Measurements from ENCODE around the gene GSTM4. TPM values are rescaled to one million over a fixed set of nuclear protein-coding genes. Genes with fewer than 3 reads are reported as not detected.

Gene GSTM4
- total RNA-seq, 1 donor from 2014 or later, result 4.6 TPM

- no peaks in the 10 kb centered on the region for H3K27me3 Mint-ChIP-seq (ENCODE audit: low read depth, unreplicated experiment)
- no peak for FAIRE-seq
- H3K79me2 ChIP-seq (ENCODE audit: insufficient read depth, low read length), result peaks cover 75% of the 10 kb centered on the region
Observed at GRCh38 chr1:109622137-109622892, 33.6 kb upstream of the GSTM4 start.

DNA sequence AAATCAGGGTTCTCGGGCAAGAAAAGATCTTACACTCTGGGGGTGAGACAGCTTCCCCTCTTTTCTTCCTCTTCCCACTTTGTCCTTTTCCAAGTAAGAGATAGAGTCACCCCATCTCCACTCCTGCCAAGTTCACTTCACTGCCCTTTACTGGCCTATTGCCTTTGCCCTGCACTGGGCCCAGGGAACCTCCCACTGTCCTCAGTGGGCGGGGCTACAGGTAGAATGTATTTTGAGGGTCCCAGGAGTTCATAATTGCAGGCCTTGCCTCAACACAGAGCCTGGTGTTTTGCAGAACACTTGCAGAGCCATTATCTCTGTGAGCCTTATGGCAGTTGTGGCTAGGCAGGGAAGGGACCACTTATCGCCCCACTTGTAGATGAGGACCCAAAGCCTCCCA lies 33.0 kb upstream of the GSTM4 start:
- Mint-ChIP-seq H3K4me1 (ENCODE audit: low read depth, unreplicated experiment) (peaks cover 35% of the 10 kb centered on the region), H3K27me3 (ENCODE audit: low read depth, unreplicated experiment) (no peaks in the 10 kb centered on the region), H3K9me3 (ENCODE audit: unreplicated experiment) (no peaks in the 10 kb centered on the region), H3K4me3 (ENCODE audit: unreplicated experiment) (peak overlapping the region; percentile 99), H3K27ac (ENCODE audit: unreplicated experiment) (no peak overlapping the region), H3K36me3 (ENCODE audit: low read depth, unreplicated experiment) (peaks cover 14% of the 10 kb centered on the region)
- DNase-seq (ENCODE audit: low read depth) (no peak), FAIRE-seq (no peak)
- peak overlapping the region; percentile 93 for H3K4me2 ChIP-seq (ENCODE audit: low read length)
- H4K20me1 ChIP-seq (ENCODE audit: insufficient read depth, low read length), result peaks cover 63% of the 10 kb centered on the region
- peaks cover 75% of the 10 kb centered on the region for H3K79me2 ChIP-seq (ENCODE audit: insufficient read depth, low read length)
- H3K9ac ChIP-seq (ENCODE audit: low read length), result no peak overlapping the region
- H3K36me3 ChIP-seq (ENCODE audit: insufficient read depth, low read length), result peaks cover 5% of the 10 kb centered on the region
- no peaks in the 10 kb centered on the region for H3K27me3 ChIP-seq (ENCODE audit: insufficient read depth, low read length)
- H3K27ac ChIP-seq (ENCODE audit: low read depth, low read length), result no peak overlapping the region
- no peak overlapping the region for H2AFZ ChIP-seq (ENCODE audit: low read depth, low read length)
- H3K4me3 ChIP-seq (ENCODE audit: insufficient read depth, low read depth, low read length), result no peak overlapping the region
- no peaks in the 10 kb centered on the region for H3K9me3 ChIP-seq (ENCODE audit: insufficient read depth, low read depth, low read length)
- no peak for TF ChIP-seq EZH2 (IDR thresholded peaks at IDR 0.05; ENCODE audit: insufficient read depth, low read length)
- no peak for TF ChIP-seq CTCF (IDR thresholded peaks at IDR 0.05; ENCODE audit: insufficient read depth, low read depth, low read length)
- peaks cover 31% of the 10 kb centered on the region for H3K4me1 ChIP-seq (ENCODE audit: insufficient read depth, low read length)

More at GRCh38 chr1:109622137-109622892, 33.6 kb upstream of the GSTM4 start:
- Histone ChIP-seq H3K4me3 (ENCODE audit: insufficient read depth, low read depth, low read length) (peak overlapping the region; percentile 79), H4K20me1 (ENCODE audit: insufficient read depth, low read length) (peaks cover 58% of the 10 kb centered on the region), H3K4me1 (ENCODE audit: insufficient read depth, low read length) (peaks cover 37% of the 10 kb centered on the region), H3K9me3 (ENCODE audit: insufficient read depth, low read depth, low read length) (no peaks in the 10 kb centered on the region), H3K4me2 (ENCODE audit: low read length) (peak overlapping the region; percentile 93), H3K27ac (ENCODE audit: low read depth, low read length) (no peak overlapping the region), H2AFZ (ENCODE audit: low read depth, low read length) (no peak overlapping the region), H3K9ac (ENCODE audit: low read length) (peak overlapping the region; percentile 97), H3K36me3 (ENCODE audit: insufficient read depth, low read length) (no peaks in the 10 kb centered on the region), H3K27me3 (ENCODE audit: insufficient read depth, low read length) (no peaks in the 10 kb centered on the region)
- no peak for DNase-seq (ENCODE audit: low read depth)
- Mint-ChIP-seq H3K4me1 (ENCODE audit: low read depth, unreplicated experiment) (peaks cover 40% of the 10 kb centered on the region), H3K4me3 (ENCODE audit: unreplicated experiment) (peak overlapping the region; percentile 99), H3K36me3 (ENCODE audit: low read depth, unreplicated experiment) (peaks cover 12% of the 10 kb centered on the region), H3K9me3 (ENCODE audit: unreplicated experiment) (peaks cover 2% of the 10 kb centered on the region), H3K27ac (ENCODE audit: unreplicated experiment) (peak overlapping the region; percentile 73)
- no peak for TF ChIP-seq CTCF (IDR thresholded peaks at IDR 0.05; ENCODE audit: insufficient read depth, low read depth, low read length)
- TF ChIP-seq EZH2 (IDR thresholded peaks at IDR 0.05; ENCODE audit: insufficient read depth, low read length), result no peak

- H3K36me3 Mint-ChIP-seq (ENCODE audit: low read depth, unreplicated experiment), result peaks cover 17% of the 10 kb centered on the region
- Histone ChIP-seq H3K27me3 (ENCODE audit: insufficient read depth, low read length) (no peaks in the 10 kb centered on the region), H3K4me1 (ENCODE audit: insufficient read depth, low read length) (peaks cover 35% of the 10 kb centered on the region), H3K9me3 (ENCODE audit: insufficient read depth, low read depth, low read length) (no peaks in the 10 kb centered on the region), H3K79me2 (ENCODE audit: insufficient read depth, low read length) (peaks cover 75% of the 10 kb centered on the region), H4K20me1 (ENCODE audit: insufficient read depth, low read length) (peaks cover 69% of the 10 kb centered on the region), H3K9ac (ENCODE audit: low read length) (peak overlapping the region; percentile 11), H3K4me3 (ENCODE audit: insufficient read depth, low read depth, low read length) (no peak overlapping the region), H3K27ac (ENCODE audit: low read depth, low read length) (no peak overlapping the region), H3K4me2 (ENCODE audit: low read length) (peak overlapping the region; percentile 93), H3K36me3 (ENCODE audit: insufficient read depth, low read length) (peaks cover 7% of the 10 kb centered on the region), H2AFZ (ENCODE audit: low read depth, low read length) (no peak overlapping the region)
- no peaks in the 10 kb centered on the region for H3K27me3 Mint-ChIP-seq (ENCODE audit: low read depth, unreplicated experiment)
- no peaks in the 10 kb centered on the region for H3K9me3 Mint-ChIP-seq (ENCODE audit: unreplicated experiment)
- no peak for DNase-seq (ENCODE audit: low read depth)
- no peak overlapping the region for H3K27ac Mint-ChIP-seq (ENCODE audit: unreplicated experiment)
- TF ChIP-seq CTCF (IDR thresholded peaks at IDR 0.05; ENCODE audit: insufficient read depth, low read depth, low read length) (no peak), EZH2 (IDR thresholded peaks at IDR 0.05; ENCODE audit: insufficient read depth, low read length) (no peak)
- no peak overlapping the region for H3K4me3 Mint-ChIP-seq (ENCODE audit: unreplicated experiment)
- no peak for FAIRE-seq
- peaks cover 33% of the 10 kb centered on the region for H3K4me1 Mint-ChIP-seq (ENCODE audit: low read depth, unreplicated experiment)
Observed at GRCh38 chr1:109623601-109624161, 32.2 kb upstream of the GSTM4 start.

Data from astrocyte (in vitro differentiated cells and primary cell).